ENCODE data around the gene KIF2A.

The KIF2A gene

GRCh38 chr5:62310426-62311143 is 4.6 kb downstream of the KIF2A start:
- Histone ChIP-seq H3K4me1 (ENCODE audit: control insufficient read depth in 1 of 2, insufficient read depth in 1 of 2, low read depth in 1 of 2, low read length in 1 of 2) (peaks cover 14 to 24% of the 10 kb centered on the region in 2 experiments), H3K36me3 (no peaks in the 10 kb centered on the region), H3K4me3 (ENCODE audit: low read depth in 1 of 2, low read length in 1 of 2) (no peak overlapping the region), H3K27me3 (no peaks in the 10 kb centered on the region), H3K27ac (no peak overlapping the region), H3K9me3 (no peaks in the 10 kb centered on the region)
- no peak for TF ChIP-seq CTCF (IDR thresholded peaks at IDR 0.05)

- Histone ChIP-seq H3K4me3 (ENCODE audit: low read depth in 1 of 2, low read length in 1 of 2) (no peak overlapping the region), H3K36me3 (no peaks in the 10 kb centered on the region), H3K9me3 (no peaks in the 10 kb centered on the region), H3K4me1 (ENCODE audit: control insufficient read depth in 1 of 2, insufficient read depth in 1 of 2, low read depth in 1 of 2, low read length in 1 of 2) (peaks cover 10 to 21% of the 10 kb centered on the region in 2 experiments), H3K27me3 (no peaks in the 10 kb centered on the region), H3K27ac (no peak overlapping the region)
- no peak for TF ChIP-seq CTCF (IDR thresholded peaks at IDR 0.05)
Measured at GRCh38 chr5:62312036-62312435, 6.0 kb downstream of the KIF2A start.

- H3K4me1 ChIP-seq (ENCODE audit: control insufficient read depth in 1 of 2, insufficient read depth in 1 of 2, low read depth in 1 of 2, low read length in 1 of 2), result peaks cover 4 to 21% of the 10 kb centered on the region in 2 experiments
- H3K9me3 ChIP-seq, result no peaks in the 10 kb centered on the region
- no peak overlapping the region for H3K4me3 ChIP-seq (ENCODE audit: low read depth in 1 of 2, low read length in 1 of 2)
- no peaks in the 10 kb centered on the region for H3K36me3 ChIP-seq
- no peaks in the 10 kb centered on the region for H3K27me3 ChIP-seq
- no peak overlapping the region for H3K27ac ChIP-seq
- no peak for TF ChIP-seq CTCF (IDR thresholded peaks at IDR 0.05)
Measured at GRCh38 chr5:62312674-62313073, 6.7 kb downstream of the KIF2A start.

GRCh38 chr5:62314213-62314830 is 8.3 kb downstream of the KIF2A start:
- H3K27me3 ChIP-seq, result no peaks in the 10 kb centered on the region
- no peak overlapping the region for H3K27ac ChIP-seq
- TF ChIP-seq CTCF (IDR thresholded peaks at IDR 0.05), result no peak
- H3K4me3 ChIP-seq (ENCODE audit: low read depth in 1 of 2, low read length in 1 of 2), result no peak overlapping the region
- no peaks in the 10 kb centered on the region for H3K9me3 ChIP-seq
- no peaks in the 10 kb centered on the region for H3K36me3 ChIP-seq
- peaks cover 0 to 14% of the 10 kb centered on the region in 2 experiments for H3K4me1 ChIP-seq (ENCODE audit: control insufficient read depth in 1 of 2, insufficient read depth in 1 of 2, low read depth in 1 of 2, low read length in 1 of 2)

- Histone ChIP-seq H3K4me1 (ENCODE audit: control insufficient read depth in 1 of 2, insufficient read depth in 1 of 2, low read depth in 1 of 2, low read length in 1 of 2) (peaks cover 0 to 14% of the 10 kb centered on the region in 2 experiments), H3K4me3 (ENCODE audit: low read depth in 1 of 2, low read length in 1 of 2) (no peak overlapping the region), H3K27ac (no peak overlapping the region), H3K27me3 (no peaks in the 10 kb centered on the region), H3K36me3 (no peaks in the 10 kb centered on the region), H3K9me3 (no peaks in the 10 kb centered on the region)
- TF ChIP-seq CTCF (IDR thresholded peaks at IDR 0.05), result no peak
Measured at GRCh38 chr5:62315376-62316175, 9.6 kb downstream of the KIF2A start.
